Cardiac ventricle fibroblast (primary cell): ENCODE data around the gene MXRA5. TPM values are rescaled to one million over a fixed set of nuclear protein-coding genes. Genes with fewer than 3 reads are reported as not detected.

Experiments used
- total RNA-seq: library from RNA; depleted of rRNA; stranded (reverse); fragments of >200 nt; gene quantifications from 2 replicates; pipeline ENCODE4 v1.2.3, GENCODE V29; 2015

Gene MXRA5
- total RNA-seq: 2.6 TPM in 2 replicates

GRCh38 chrX:3346501-3347259 is at the start of gene MXRA5:
MXRA5 (minus strand) TSS chrX:3346652; CDS start chrX:3343833, 2,819 bp downstream.

